Suprapubic skin (tissue), 3 donors: Measurements from ENCODE around the gene C3orf22.

Experiments used
- POLR2AphosphoS5 ChIP-seq, 3 donors: sonication (generic); formaldehyde crosslinking; IDR thresholded peaks; one replicate each; pipeline ENCODE4 v1.6.1; 2017; ENCODE audit warnings: antibody characterized with exemption in 3 of 3
- TF ChIP-seq, protein P1 (sequence below), 2 donors: fragments of 200-600 bp in 1 of 2; fragments of 450-650 bp in 1 of 2; sonication (generic) in 1 of 2; IDR thresholded peaks; one replicate each; pipeline ENCODE4 v1.5.1; 2016 to 2019; ENCODE audit warnings: antibody characterized with exemption in 2 of 2, mild to moderate bottlenecking in 1 of 2, moderate library complexity in 1 of 2

DNA sequence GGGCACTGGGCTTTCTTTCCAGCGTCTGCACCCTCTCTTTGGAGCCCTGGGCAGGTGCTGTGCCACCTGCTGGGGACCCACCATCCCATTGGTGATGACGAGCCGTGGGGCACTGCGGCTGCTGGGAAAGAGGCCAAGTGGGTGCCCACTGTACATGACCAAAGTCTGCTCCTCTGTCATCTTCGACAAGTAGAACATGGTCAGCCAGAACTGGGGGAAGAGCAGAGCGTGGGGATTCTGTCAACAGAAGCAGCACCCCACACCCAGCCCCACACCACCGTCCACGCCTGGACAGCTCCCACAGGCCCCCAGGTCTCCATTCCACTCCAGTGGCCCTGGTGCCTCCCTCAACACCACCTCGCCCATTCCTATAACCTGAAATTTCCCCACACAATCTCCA, 50.8 kb downstream of the C3orf22 start:
- TF ChIP-seq, protein P1, sequence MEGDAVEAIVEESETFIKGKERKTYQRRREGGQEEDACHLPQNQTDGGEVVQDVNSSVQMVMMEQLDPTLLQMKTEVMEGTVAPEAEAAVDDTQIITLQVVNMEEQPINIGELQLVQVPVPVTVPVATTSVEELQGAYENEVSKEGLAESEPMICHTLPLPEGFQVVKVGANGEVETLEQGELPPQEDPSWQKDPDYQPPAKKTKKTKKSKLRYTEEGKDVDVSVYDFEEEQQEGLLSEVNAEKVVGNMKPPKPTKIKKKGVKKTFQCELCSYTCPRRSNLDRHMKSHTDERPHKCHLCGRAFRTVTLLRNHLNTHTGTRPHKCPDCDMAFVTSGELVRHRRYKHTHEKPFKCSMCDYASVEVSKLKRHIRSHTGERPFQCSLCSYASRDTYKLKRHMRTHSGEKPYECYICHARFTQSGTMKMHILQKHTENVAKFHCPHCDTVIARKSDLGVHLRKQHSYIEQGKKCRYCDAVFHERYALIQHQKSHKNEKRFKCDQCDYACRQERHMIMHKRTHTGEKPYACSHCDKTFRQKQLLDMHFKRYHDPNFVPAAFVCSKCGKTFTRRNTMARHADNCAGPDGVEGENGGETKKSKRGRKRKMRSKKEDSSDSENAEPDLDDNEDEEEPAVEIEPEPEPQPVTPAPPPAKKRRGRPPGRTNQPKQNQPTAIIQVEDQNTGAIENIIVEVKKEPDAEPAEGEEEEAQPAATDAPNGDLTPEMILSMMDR (IDR thresholded peaks at IDR 0.05) = no peak
- TF ChIP-seq POLR2AphosphoS5 (IDR thresholded peaks at IDR 0.05) = no peak
